IgD-negative memory B cell (primary cell): ENCODE results near the gene F13B. TPM values are rescaled to one million over a fixed set of nuclear protein-coding genes. Genes with fewer than 3 reads are reported as not detected.
"Not testable (repeated sequence)": the region's sequence is repeated elsewhere in the genome, so short reads cannot be mapped to it uniquely, and the experiment has no call there.

Experiments
- H3K27ac Mint-ChIP-seq, 3 donors: one replicate each; pipeline ENCODE4 v1.8.0; 2020 to 2022; ENCODE audit warnings: mild to moderate bottlenecking in 3 of 3, mixed read lengths in 3 of 3, moderate library complexity in 1 of 3
- H3K27me3 Mint-ChIP-seq: one replicate; pipeline ENCODE4 v1.8.0; 2021; ENCODE audit warnings: mixed read lengths
- H3K36me3 Mint-ChIP-seq: one replicate; pipeline ENCODE4 v1.8.0; 2020; ENCODE audit warnings: mild to moderate bottlenecking, mixed read lengths
- H3K4me1 Mint-ChIP-seq, 3 donors: one replicate each; pipeline ENCODE4 v1.8.0; 2020 to 2022; ENCODE audit warnings: mixed read lengths in 3 of 3, mild to moderate bottlenecking in 1 of 3
- H3K4me3 Mint-ChIP-seq, 4 donors: one replicate each; pipeline ENCODE4 v1.8.0; 2020 to 2022; ENCODE audit warnings: mild to moderate bottlenecking in 4 of 4, mixed read lengths in 4 of 4, moderate library complexity in 3 of 4
- H3K9me3 Mint-ChIP-seq, 3 donors: one replicate each; pipeline ENCODE4 v1.8.0; 2020 to 2021; ENCODE audit warnings: mixed read lengths in 3 of 3, mild to moderate bottlenecking in 1 of 3
- polyA plus RNA-seq: library from polyadenylated mRNA; unstranded; fragments of 300-500 nt; fragmentation: Illumina TruSeq; gene quantifications from one replicate; pipeline ENCODE4 v1.2.3, GENCODE V29; 2021

The F13B gene
- polyA plus RNA-seq, 1 donor from 2014 or later: not detected

- no peak overlapping the region for H3K27ac Mint-ChIP-seq
- peaks cover 2% of the 10 kb centered on the region for H3K36me3 Mint-ChIP-seq
- H3K4me1 Mint-ChIP-seq: peaks cover 0 to 2% (median 0%) of the 10 kb centered on the region in 3 donors
- no peak overlapping the region for H3K4me3 Mint-ChIP-seq
- peaks cover 8 to 10% (median 9%) of the 10 kb centered on the region in 3 donors for H3K9me3 Mint-ChIP-seq
- H3K27me3 Mint-ChIP-seq: peaks cover 3% of the 10 kb centered on the region
These were observed 9.5 kb upstream of the F13B start for GRCh38 chr1:197076585-197076984.

- H3K4me3 Mint-ChIP-seq: no peak overlapping the region
- H3K36me3 Mint-ChIP-seq: peaks cover 2% of the 10 kb centered on the region
- H3K9me3 Mint-ChIP-seq: peaks cover 2 to 8% (median 2%) of the 10 kb centered on the region in 3 donors
- H3K27ac Mint-ChIP-seq: peak overlapping the region in 1 of 3 donors; percentile 29
- peaks cover 0 to 2% (median 0%) of the 10 kb centered on the region in 3 donors for H3K4me1 Mint-ChIP-seq
- no peaks in the 10 kb centered on the region for H3K27me3 Mint-ChIP-seq
These were observed 6.9 kb upstream of the F13B start for GRCh38 chr1:197073978-197074377.

- Mint-ChIP-seq H3K27me3 (no peaks in the 10 kb centered on the region), H3K9me3 (peaks cover 2 to 10% (median 2%) of the 10 kb centered on the region in 3 donors), H3K4me3 (no peak overlapping the region), H3K4me1 (peaks cover 0 to 2% (median 0%) of the 10 kb centered on the region in 3 donors), H3K27ac (no peak overlapping the region), H3K36me3 (no peaks in the 10 kb centered on the region)
These were observed 378 bp upstream of the F13B start for GRCh38 chr1:197067457-197067818.

GRCh38 chr1:197066277-197066676, 783 bp downstream of the F13B start:
- no peak overlapping the region for H3K4me3 Mint-ChIP-seq
- H3K27me3 Mint-ChIP-seq: no peaks in the 10 kb centered on the region
- no peaks in the 10 kb centered on the region for H3K36me3 Mint-ChIP-seq
- no peak overlapping the region for H3K27ac Mint-ChIP-seq
- H3K4me1 Mint-ChIP-seq: peaks cover 0 to 2% (median 0%) of the 10 kb centered on the region in 3 donors
- peaks cover 0 to 10% (median 2%) of the 10 kb centered on the region in 3 donors for H3K9me3 Mint-ChIP-seq

GRCh38 chr1:197065559-197065958, 1.5 kb downstream of the F13B start:
- Mint-ChIP-seq H3K4me1 (peaks cover 0 to 2% (median 0%) of the 10 kb centered on the region in 3 donors), H3K27me3 (no peaks in the 10 kb centered on the region), H3K36me3 (no peaks in the 10 kb centered on the region), H3K4me3 (no peak overlapping the region), H3K9me3 (peaks cover 0 to 10% (median 2%) of the 10 kb centered on the region in 3 donors), H3K27ac (no peak overlapping the region)

GRCh38 chr1:197063212-197063611, 3.8 kb downstream of the F13B start:
- Mint-ChIP-seq H3K27ac (no peak overlapping the region), H3K4me3 (no peak overlapping the region), H3K36me3 (no peaks in the 10 kb centered on the region), H3K4me1 (peaks cover 0 to 2% (median 0%) of the 10 kb centered on the region in 3 donors), H3K27me3 (no peaks in the 10 kb centered on the region), H3K9me3 (peaks cover 0 to 2% (median 0%) of the 10 kb centered on the region in 3 donors)

GRCh38 chr1:197062692-197063091, 4.4 kb downstream of the F13B start:
- H3K9me3 Mint-ChIP-seq: peaks cover 0 to 2% (median 0%) of the 10 kb centered on the region in 3 donors
- no peak overlapping the region for H3K4me3 Mint-ChIP-seq
- H3K36me3 Mint-ChIP-seq: no peaks in the 10 kb centered on the region
- no peak overlapping the region for H3K27ac Mint-ChIP-seq
- H3K27me3 Mint-ChIP-seq: no peaks in the 10 kb centered on the region
- H3K4me1 Mint-ChIP-seq: peaks cover 0 to 2% (median 0%) of the 10 kb centered on the region in 3 donors

- Mint-ChIP-seq H3K27me3 (no peaks in the 10 kb centered on the region), H3K36me3 (no peaks in the 10 kb centered on the region), H3K9me3 (peaks cover 0 to 8% (median 7%) of the 10 kb centered on the region in 3 donors), H3K27ac (no peak overlapping the region), H3K4me3 (no peak overlapping the region), H3K4me1 (no peaks in the 10 kb centered on the region)
These were observed 18.0 kb downstream of the F13B start for GRCh38 chr1:197049100-197049499.

- Mint-ChIP-seq H3K4me1 (no peaks in the 10 kb centered on the region), H3K27me3 (no peaks in the 10 kb centered on the region), H3K27ac (no peak overlapping the region), H3K9me3 (peaks cover 0 to 7% (median 0%) of the 10 kb centered on the region in 3 donors), H3K4me3 (no peak overlapping the region), H3K36me3 (no peaks in the 10 kb centered on the region)
These were observed 24.3 kb downstream of the F13B start for GRCh38 chr1:197042676-197043341.

GRCh38 chr1:197041486-197042353, 25.3 kb downstream of the F13B start:
- H3K27me3 Mint-ChIP-seq: no peaks in the 10 kb centered on the region
- H3K4me3 Mint-ChIP-seq: no peak overlapping the region
- no peaks in the 10 kb centered on the region for H3K36me3 Mint-ChIP-seq
- H3K27ac Mint-ChIP-seq: no peak overlapping the region
- no peaks in the 10 kb centered on the region for H3K4me1 Mint-ChIP-seq
- H3K9me3 Mint-ChIP-seq: peaks cover 0 to 2% (median 0%) of the 10 kb centered on the region in 3 donors

GRCh38 chr1:197036861-197037260, 30.2 kb downstream of the F13B start:
- Mint-ChIP-seq H3K4me3 (no peak overlapping the region), H3K27me3 (no peaks in the 10 kb centered on the region), H3K9me3 (no peaks in the 10 kb centered on the region), H3K36me3 (no peaks in the 10 kb centered on the region), H3K4me1 (peaks cover 0 to 1% (median 0%) of the 10 kb centered on the region in 3 donors), H3K27ac (no peak overlapping the region)

GRCh38 chr1:197034631-197035339, 32.3 kb downstream of the F13B start:
- not testable (repeated sequence) for H3K27ac Mint-ChIP-seq, H3K36me3 Mint-ChIP-seq, H3K4me3 Mint-ChIP-seq, H3K9me3 Mint-ChIP-seq, H3K4me1 Mint-ChIP-seq, H3K27me3 Mint-ChIP-seq

GRCh38 chr1:197029749-197030148, 37.3 kb downstream of the F13B start:
- H3K36me3 Mint-ChIP-seq: no peaks in the 10 kb centered on the region
- no peak overlapping the region for H3K27ac Mint-ChIP-seq
- H3K9me3 Mint-ChIP-seq: no peaks in the 10 kb centered on the region
- H3K4me1 Mint-ChIP-seq: peaks cover 0 to 1% (median 0%) of the 10 kb centered on the region in 3 donors
- H3K4me3 Mint-ChIP-seq: no peak overlapping the region
- H3K27me3 Mint-ChIP-seq: no peaks in the 10 kb centered on the region

GRCh38 chr1:197027359-197027758, 39.7 kb downstream of the F13B start:
- Mint-ChIP-seq H3K27me3 (no peaks in the 10 kb centered on the region), H3K27ac (no peak overlapping the region), H3K9me3 (no peaks in the 10 kb centered on the region), H3K4me1 (peaks cover 0 to 1% (median 0%) of the 10 kb centered on the region in 3 donors), H3K36me3 (no peaks in the 10 kb centered on the region), H3K4me3 (no peak overlapping the region)

- Mint-ChIP-seq H3K36me3 (no peaks in the 10 kb centered on the region), H3K9me3 (no peaks in the 10 kb centered on the region), H3K4me3 (peak overlapping the region in 1 of 4 donors; percentile 9), H3K27me3 (no peaks in the 10 kb centered on the region), H3K27ac (no peak overlapping the region), H3K4me1 (no peaks in the 10 kb centered on the region)
These were observed 42.6 kb downstream of the F13B start for GRCh38 chr1:197024460-197024859.
